Fibroblast of lung (primary cell): Measurements from ENCODE around the gene PRKAR1A. TPM values are rescaled to one million over a fixed set of nuclear protein-coding genes. Genes with fewer than 3 reads are reported as not detected.

Experiments used
- DNase-seq, 2 donors: peaks; one replicate each; pipeline versions ENCODE4 v3.0.0 to v3.0.0-alpha.2; 2010; ENCODE audit warnings: low read depth in 2 of 2
- H2AFZ ChIP-seq: 2 replicates; pipeline ENCODE4 v1.5.1; 2012; ENCODE audit warnings: low read length, control low read depth, inconsistent platforms
- H3K27ac ChIP-seq: 2 replicates; pipeline ENCODE4 v1.5.1; 2011; ENCODE audit warnings: low read length, control low read depth; ENCODE audit not compliant: insufficient read depth
- H3K27me3 ChIP-seq: 2 replicates; pipeline ENCODE4 v1.5.1; 2011; ENCODE audit warnings: mild to moderate bottlenecking, low read length; ENCODE audit not compliant: control insufficient read depth, insufficient read depth
- H3K36me3 ChIP-seq: 2 replicates; pipeline ENCODE4 v1.5.1; 2011; ENCODE audit warnings: low read length; ENCODE audit not compliant: control insufficient read depth, insufficient read depth
- H3K4me1 ChIP-seq: 2 replicates; pipeline ENCODE4 v1.5.1; 2011; ENCODE audit warnings: low read length; ENCODE audit not compliant: control insufficient read depth, insufficient read depth; ENCODE audit errors: extremely low read depth
- H3K4me2 ChIP-seq: 2 replicates; pipeline ENCODE4 v1.5.1; 2011; ENCODE audit warnings: low read length, control low read depth; ENCODE audit not compliant: insufficient read depth; ENCODE audit errors: extremely low read depth
- H3K4me3 ChIP-seq, 4 experiments: fragments of 200-600 bp in 1 of 4; sonication (generic) in 1 of 4; replicated peaks in 1 of 4; 2 replicates each; pipeline ENCODE4 v1.5.1; 2011 to 2016; ENCODE audit warnings: low read length in 4 of 4, low read depth in 3 of 4, mild to moderate bottlenecking in 3 of 4, control low read depth in 2 of 4, inconsistent platforms in 1 of 4, mixed read lengths in 1 of 4; ENCODE audit not compliant: insufficient read depth in 1 of 4; ENCODE audit errors: control extremely low read depth in 1 of 4
- H3K79me2 ChIP-seq: 2 replicates; pipeline ENCODE4 v1.5.1; 2012; ENCODE audit warnings: mild to moderate bottlenecking, low read length, inconsistent platforms; ENCODE audit not compliant: control insufficient read depth, insufficient read depth
- H3K9ac ChIP-seq: 2 replicates; pipeline ENCODE4 v1.5.1; 2011; ENCODE audit warnings: mild to moderate bottlenecking, low read length, control low read depth; ENCODE audit not compliant: insufficient read depth
- H3K9me3 ChIP-seq: 2 replicates; pipeline ENCODE4 v1.5.1; 2012; ENCODE audit warnings: low read depth, low read length; ENCODE audit not compliant: control insufficient read depth, insufficient read depth
- H4K20me1 ChIP-seq: 2 replicates; pipeline ENCODE4 v1.5.1; 2011; ENCODE audit warnings: low read length; ENCODE audit not compliant: control insufficient read depth, insufficient read depth; ENCODE audit errors: extremely low read depth
- CTCF ChIP-seq, 2 donors: IDR thresholded peaks in 1 of 2; conservative IDR thresholded peaks in 1 of 2; 1 replicate in 1 of 2; 2 replicates in 1 of 2; pipeline ENCODE4 v1.5.1; 2011 to 2012; ENCODE audit warnings: low read length in 2 of 2, control low read depth in 1 of 2, inconsistent platforms in 1 of 2, low read depth in 1 of 2, mild to moderate bottlenecking in 1 of 2
- EZH2 ChIP-seq: IDR thresholded peaks from 2 replicates; pipeline ENCODE4 v1.5.1; 2012; ENCODE audit warnings: low read length, control low read depth, mild to moderate bottlenecking; ENCODE audit errors: missing control alignments
- polyA plus RNA-seq, 2 donors: library from polyadenylated mRNA; depleted of rRNA in 1 of 2; stranded (reverse) in 1 of 2; unstranded in 1 of 2; fragments of >200 nt; gene quantifications; 2 replicates each; pipeline ENCODE4 v1.2.1, GENCODE V29; 2011 to 2012; ENCODE audit warnings: missing spikeins in 1 of 2
- total RNA-seq: library from RNA; depleted of rRNA; stranded (reverse); fragments of >200 nt; gene quantifications from 2 replicates; pipeline ENCODE4 v1.2.1, GENCODE V29; 2014

Gene PRKAR1A
- total and polyA plus RNA-seq, 2 donors (not counting 1 experiment from before 2014, with no cell fraction given), result 285 to 290 TPM

- Histone ChIP-seq H3K4me2 (peak overlapping the region; percentile 48), H4K20me1 (no peaks in the 10 kb centered on the region), H3K9ac (no peak overlapping the region), H3K36me3 (no peaks in the 10 kb centered on the region), H3K4me1 (no peaks in the 10 kb centered on the region), H3K79me2 (no peaks in the 10 kb centered on the region), H2AFZ (no peak overlapping the region), H3K9me3 (no peaks in the 10 kb centered on the region), H3K27ac (no peak overlapping the region), H3K4me3 (no peak overlapping the region), H3K27me3 (no peaks in the 10 kb centered on the region)
- TF ChIP-seq EZH2 (no peak), CTCF (conservative IDR thresholded peaks at IDR 0.05 in 1 of 2, IDR thresholded peaks at IDR 0.05 in 1 of 2; ENCODE audit: low read depth in 1 of 2, low read length in 2 of 2) (no peak)
- no peak for DNase-seq
Measured at GRCh38 chr17:68497885-68498319, 14.3 kb upstream of the PRKAR1A start.

GRCh38 chr17:68498479-68499326 lies 13.5 kb upstream of the PRKAR1A start:
- TF ChIP-seq CTCF (conservative IDR thresholded peaks at IDR 0.05 in 1 of 2, IDR thresholded peaks at IDR 0.05 in 1 of 2; ENCODE audit: low read depth in 1 of 2, low read length in 2 of 2) (no peak), EZH2 (no peak)
- DNase-seq, result no peak

GRCh38 chr17:68499587-68499986 lies 12.6 kb upstream of the PRKAR1A start:
- no peaks in the 10 kb centered on the region for H3K36me3 ChIP-seq
- no peak overlapping the region for H3K27ac ChIP-seq
- no peaks in the 10 kb centered on the region for H3K4me1 ChIP-seq
- no peak overlapping the region for H3K4me3 ChIP-seq
- no peaks in the 10 kb centered on the region for H3K79me2 ChIP-seq
- H3K9ac ChIP-seq, result no peak overlapping the region
- H3K4me2 ChIP-seq, result no peak overlapping the region
- DNase-seq, result no peak
- H3K27me3 ChIP-seq, result no peaks in the 10 kb centered on the region
- no peaks in the 10 kb centered on the region for H3K9me3 ChIP-seq
- H2AFZ ChIP-seq, result no peak overlapping the region
- H4K20me1 ChIP-seq, result no peaks in the 10 kb centered on the region
- no peak for TF ChIP-seq CTCF (conservative IDR thresholded peaks at IDR 0.05 in 1 of 2, IDR thresholded peaks at IDR 0.05 in 1 of 2; ENCODE audit: low read depth in 1 of 2, low read length in 2 of 2)

More at GRCh38 chr17:68498479-68499326, 13.5 kb upstream of the PRKAR1A start:
- Histone ChIP-seq H3K79me2 (no peaks in the 10 kb centered on the region), H3K4me3 (no peak overlapping the region), H3K4me1 (no peaks in the 10 kb centered on the region), H3K27ac (no peak overlapping the region), H3K27me3 (no peaks in the 10 kb centered on the region), H3K9ac (no peak overlapping the region), H4K20me1 (no peaks in the 10 kb centered on the region), H3K9me3 (no peaks in the 10 kb centered on the region), H3K36me3 (no peaks in the 10 kb centered on the region), H2AFZ (no peak overlapping the region), H3K4me2 (no peak overlapping the region)
